ENCODE data around the gene KRT82. TPM values are rescaled to one million over a fixed set of nuclear protein-coding genes. Genes with fewer than 3 reads are reported as not detected.

KRT82 gene
- total and polyA plus RNA-seq, 4 experiments from 2014 or later = not detected

DNA sequence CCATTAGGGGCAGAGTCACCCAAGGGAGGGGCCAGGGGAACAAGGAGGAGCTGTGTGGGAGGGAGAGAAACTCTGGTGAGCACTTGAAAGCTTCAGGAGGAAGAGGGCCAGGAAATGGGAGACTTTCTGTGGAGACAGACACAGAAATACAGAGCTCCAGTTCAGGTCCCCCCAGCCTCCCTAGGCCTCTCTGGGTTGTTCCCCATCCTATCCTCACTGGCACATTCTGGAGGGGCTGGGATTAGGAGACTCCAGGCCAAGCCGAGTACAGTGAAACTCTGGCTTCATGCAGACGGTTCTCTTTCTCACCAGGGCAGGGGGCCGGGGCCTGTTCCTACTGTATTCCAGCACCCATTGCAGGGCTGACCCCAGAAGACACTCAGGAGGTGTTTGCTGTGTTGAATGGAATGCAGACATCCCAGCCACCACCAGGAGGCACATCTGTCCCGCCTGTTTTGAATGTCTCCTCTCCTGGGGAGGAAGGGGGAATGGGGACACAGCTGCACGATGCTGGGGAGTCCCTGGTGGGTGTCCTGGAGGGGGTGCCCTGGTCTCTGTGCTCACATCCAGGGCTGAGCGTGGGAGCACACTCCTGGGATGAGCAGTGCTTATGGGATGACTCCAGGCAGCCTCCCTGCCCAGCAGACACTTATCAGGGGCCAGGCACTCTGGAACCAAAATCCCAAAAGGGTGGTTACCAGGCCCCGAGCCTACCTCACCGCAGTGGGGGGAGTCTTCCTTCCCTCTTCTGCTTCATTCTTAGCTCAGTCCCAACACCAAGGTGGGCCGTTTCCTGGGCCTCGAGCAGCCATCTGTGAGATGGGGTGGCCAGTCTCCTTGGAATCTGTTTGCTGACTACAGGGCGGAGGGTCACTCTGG is 15.2 kb downstream of the KRT82 start:
- no peak overlapping the region for H3K4me3 Mint-ChIP-seq
- no peak for DNase-seq
- intact Hi-C loops (cut with micrococcal nuclease) = no loop called here
- ChIA-PET POLR2A (ENCODE audit: partially characterized antibody) (no interaction called here), CTCF (ENCODE audit: partially characterized antibody) (interaction anchor here (0.9 to 1.3 kb wide), 2 partner anchors 480 to 489 kb away, joined by 3 read pairs; no protein-coding TSS in a partner anchor)
- Histone ChIP-seq H3K4me3 (ENCODE audit: low read length in 2 of 2) (no peak overlapping the region), H3K36me3 (ENCODE audit: insufficient read depth, low read length) (no peaks in the 10 kb centered on the region), H3K27me3 (ENCODE audit: insufficient read depth, low read length) (no peaks in the 10 kb centered on the region), H3K9me3 (ENCODE audit: control insufficient read depth in 1 of 2, low read length in 2 of 2) (no peaks in the 10 kb centered on the region), H3K4me1 (ENCODE audit: insufficient read depth, low read length) (no peaks in the 10 kb centered on the region), H3K27ac (ENCODE audit: low read depth, low read length) (no peak overlapping the region)
- H3K27me3 Mint-ChIP-seq = peaks cover 1 to 9% of the 10 kb centered on the region in 2 donors
- H3K9me3 Mint-ChIP-seq = no peaks in the 10 kb centered on the region
- H3K36me3 Mint-ChIP-seq = no peaks in the 10 kb centered on the region
- no peak overlapping the region for H3K27ac Mint-ChIP-seq
- H3K4me1 Mint-ChIP-seq = no peaks in the 10 kb centered on the region

DNA sequence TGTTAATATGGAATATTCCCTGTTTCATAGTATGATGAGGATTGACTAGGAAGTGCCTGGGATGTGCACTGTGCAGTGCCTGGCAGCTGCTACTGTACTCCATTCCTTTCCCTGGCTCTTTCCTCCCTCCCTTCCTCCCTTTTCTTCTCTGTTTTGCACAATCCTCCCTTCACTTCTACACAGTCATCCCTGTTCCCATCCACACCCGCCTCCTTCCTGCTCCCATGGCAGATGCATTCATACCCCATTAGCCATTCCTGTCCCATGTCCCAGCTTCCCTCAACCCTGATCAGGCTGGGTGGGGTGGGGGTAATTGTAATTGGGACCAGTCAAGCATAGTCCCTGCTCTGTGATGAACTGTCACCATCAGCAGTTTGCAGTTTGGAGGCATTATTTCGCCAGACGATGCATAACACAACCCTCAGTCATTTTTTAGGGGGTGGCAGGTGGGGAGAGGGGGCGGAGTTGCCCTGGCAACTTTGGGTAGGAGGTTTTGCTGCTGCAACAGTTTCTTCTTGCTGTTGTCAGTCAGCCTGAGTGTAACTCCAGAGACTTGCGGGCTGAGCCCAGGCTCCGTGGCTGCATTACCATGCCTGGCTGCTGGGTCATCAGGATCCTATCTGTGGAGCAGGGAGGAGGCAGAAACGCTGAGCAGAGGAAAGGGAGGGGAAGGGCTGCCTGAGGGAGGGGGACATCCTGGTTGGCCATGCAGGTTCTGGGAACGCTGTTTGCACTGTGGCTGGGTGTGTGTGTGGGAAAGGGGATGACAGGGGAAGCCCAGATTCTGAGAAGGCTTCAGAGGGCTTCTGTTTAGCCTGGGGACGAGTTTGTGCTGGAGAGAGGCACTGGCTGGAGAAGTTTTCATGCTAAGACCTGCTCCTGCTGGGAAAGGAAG is 16.6 kb downstream of the KRT82 start:
- no peaks in the 10 kb centered on the region for H3K36me3 ChIP-seq (ENCODE audit: insufficient read depth, low read length)
- peaks cover 1 to 9% of the 10 kb centered on the region in 2 donors for H3K27me3 Mint-ChIP-seq
- H3K9me3 ChIP-seq (ENCODE audit: control insufficient read depth in 1 of 2, low read length in 2 of 2) = no peaks in the 10 kb centered on the region
- H3K4me1 Mint-ChIP-seq = no peaks in the 10 kb centered on the region
- no peak for DNase-seq
- ChIA-PET POLR2A (ENCODE audit: partially characterized antibody) (no interaction called here), CTCF (ENCODE audit: partially characterized antibody) (no interaction called here)
- H3K27me3 ChIP-seq (ENCODE audit: insufficient read depth, low read length) = no peaks in the 10 kb centered on the region
- H3K4me3 Mint-ChIP-seq = no peak overlapping the region
- no peaks in the 10 kb centered on the region for H3K9me3 Mint-ChIP-seq
- no peak overlapping the region for H3K4me3 ChIP-seq (ENCODE audit: low read length in 2 of 2)
- H3K27ac Mint-ChIP-seq = no peak overlapping the region
- H3K36me3 Mint-ChIP-seq = no peaks in the 10 kb centered on the region
- no peaks in the 10 kb centered on the region for H3K4me1 ChIP-seq (ENCODE audit: insufficient read depth, low read length)
- intact Hi-C loops (cut with micrococcal nuclease) = no loop called here
- no peak overlapping the region for H3K27ac ChIP-seq (ENCODE audit: low read depth, low read length)

DNA sequence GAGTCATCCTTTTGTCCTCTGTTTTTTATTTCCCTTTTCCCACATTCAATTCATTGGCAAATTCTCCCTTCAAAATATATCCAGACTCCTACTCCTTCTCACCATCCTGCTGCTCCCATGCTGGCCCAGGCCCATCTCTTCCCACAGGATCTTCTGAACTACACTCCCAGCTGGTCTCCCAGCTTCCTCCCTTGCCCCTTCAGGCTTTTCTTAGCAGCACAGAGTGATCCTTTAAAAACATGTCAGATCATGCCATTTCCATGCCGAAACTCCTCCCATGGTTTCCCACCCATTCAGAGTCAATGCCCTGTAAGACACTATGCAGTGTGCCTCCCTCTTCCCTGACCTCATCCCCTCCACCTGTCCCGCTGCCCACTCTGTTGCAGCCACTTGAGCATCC is 18.3 kb downstream of the KRT82 start:
- H3K9me3 ChIP-seq (ENCODE audit: control insufficient read depth in 1 of 2, low read length in 2 of 2) = no peaks in the 10 kb centered on the region
- peaks cover 2% of the 10 kb centered on the region for H3K4me1 ChIP-seq (ENCODE audit: insufficient read depth, low read length)
- Mint-ChIP-seq H3K9me3 (no peaks in the 10 kb centered on the region), H3K36me3 (no peaks in the 10 kb centered on the region), H3K27ac (no peak overlapping the region), H3K4me1 (peaks cover 0 to 3% (median 2%) of the 10 kb centered on the region in 4 donors), H3K4me3 (no peak overlapping the region), H3K27me3 (peaks cover 4 to 6% of the 10 kb centered on the region in 2 donors)
- H3K27me3 ChIP-seq (ENCODE audit: insufficient read depth, low read length) = no peaks in the 10 kb centered on the region
- ChIA-PET POLR2A (ENCODE audit: partially characterized antibody) (no interaction called here), CTCF (ENCODE audit: partially characterized antibody) (interaction anchor here (1.1 kb wide), 1 partner anchor 483 kb away, joined by 3 read pairs; no protein-coding TSS in a partner anchor)
- DNase-seq = no peak
- intact Hi-C loops (cut with micrococcal nuclease) = no loop called here
- no peaks in the 10 kb centered on the region for H3K36me3 ChIP-seq (ENCODE audit: insufficient read depth, low read length)
- no peak overlapping the region for H3K27ac ChIP-seq (ENCODE audit: low read depth, low read length)
- H3K4me3 ChIP-seq (ENCODE audit: low read length in 2 of 2) = no peak overlapping the region

DNA sequence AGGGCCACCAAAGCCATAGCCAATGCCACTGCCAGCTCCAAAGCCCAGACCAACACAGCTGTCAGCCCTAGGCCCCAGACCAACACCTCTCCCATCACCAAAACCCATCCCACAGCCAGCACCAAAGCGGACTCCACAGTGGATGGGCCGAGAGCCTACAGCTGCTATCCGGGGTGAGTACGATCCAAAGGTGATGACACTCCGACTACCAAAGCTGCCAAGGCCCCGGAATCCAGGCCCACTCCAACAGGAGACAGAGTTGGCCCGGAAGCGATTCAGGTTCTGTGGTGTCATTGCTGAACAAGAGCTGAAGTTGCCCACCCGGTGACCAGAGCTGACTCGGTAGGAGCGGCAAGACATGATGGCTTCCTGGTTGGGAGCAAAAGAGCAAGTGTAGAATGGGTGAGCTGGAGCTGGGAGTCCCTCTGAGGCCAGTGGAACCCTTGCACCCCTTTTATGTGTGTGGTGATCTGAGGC is 20.9 kb downstream of the KRT82 start, which contains the start of gene KRT84:
Gene KRT84 (minus strand): TSS at position 427 of the 477 bp plus-strand sequence. CDS start 67 bp downstream, at position 360.
- peaks cover 4 to 5% of the 10 kb centered on the region in 2 donors for H3K27me3 Mint-ChIP-seq
- no peak within 1 kb of the TSS for H3K4me3 Mint-ChIP-seq
- Histone ChIP-seq H3K4me1 (ENCODE audit: insufficient read depth, low read length) (peaks cover 6% of the 10 kb centered on the region), H3K9me3 (ENCODE audit: control insufficient read depth in 1 of 2, low read length in 2 of 2) (no peaks in the 10 kb centered on the region), H3K36me3 (ENCODE audit: insufficient read depth, low read length) (no peaks in the 10 kb centered on the region), H3K27ac (ENCODE audit: low read depth, low read length) (no peak within 1 kb of the TSS), H3K4me3 (ENCODE audit: low read length in 2 of 2) (no peak within 1 kb of the TSS), H3K27me3 (ENCODE audit: insufficient read depth, low read length) (no peaks in the 10 kb centered on the region)
- CTCF ChIA-PET (ENCODE audit: partially characterized antibody) = interaction anchor here (1.0 to 1.6 kb wide), 3 partner anchors 10 to 57 kb away, joined by 3 to 7 read pairs (median 3); no protein-coding TSS in a partner anchor
- no peaks in the 10 kb centered on the region for H3K36me3 Mint-ChIP-seq
- intact Hi-C loops (cut with micrococcal nuclease) = no loop called here
- H3K4me1 Mint-ChIP-seq = peaks cover 0 to 6% (median 5%) of the 10 kb centered on the region in 4 donors
- H3K9me3 Mint-ChIP-seq = peaks cover 0 to 2% (median 0%) of the 10 kb centered on the region in 8 donors
- H3K27ac Mint-ChIP-seq = no peak within 1 kb of the TSS
- POLR2A ChIA-PET (ENCODE audit: partially characterized antibody) = no interaction called here
- DNase-seq = no peak

DNA sequence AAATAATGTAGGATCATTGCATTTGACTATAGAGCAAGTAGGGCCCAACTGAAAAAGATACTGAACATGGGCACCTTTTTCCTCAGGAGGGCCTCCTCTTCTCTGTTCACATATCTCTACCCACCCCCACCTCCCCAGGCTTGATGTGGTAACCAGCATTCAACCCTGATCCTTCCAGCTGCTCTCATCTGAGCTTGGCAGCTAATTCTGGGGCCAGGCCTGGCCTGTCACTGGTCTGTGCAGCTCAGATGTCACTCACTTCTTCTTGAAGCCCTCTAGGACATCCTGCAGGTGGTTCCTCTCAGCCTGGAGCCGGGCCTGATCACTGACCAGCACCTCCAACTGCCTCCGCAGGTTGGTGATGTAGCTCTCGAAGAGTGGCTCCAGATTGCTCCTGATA is 22.8 kb downstream of the KRT82 start:
- Mint-ChIP-seq H3K4me1 (peaks cover 0 to 6% (median 5%) of the 10 kb centered on the region in 4 donors), H3K36me3 (no peaks in the 10 kb centered on the region), H3K27me3 (peaks cover 3 to 7% of the 10 kb centered on the region in 2 donors), H3K9me3 (peaks cover 0 to 2% (median 0%) of the 10 kb centered on the region in 8 donors), H3K27ac (no peak overlapping the region), H3K4me3 (no peak overlapping the region)
- DNase-seq = no peak
- no peak overlapping the region for H3K27ac ChIP-seq (ENCODE audit: low read depth, low read length)
- ChIA-PET CTCF (ENCODE audit: partially characterized antibody) (interaction anchor here (0.7 kb wide), 1 partner anchor 14 kb away, joined by 3 read pairs; no protein-coding TSS in a partner anchor), POLR2A (ENCODE audit: partially characterized antibody) (no interaction called here)
- no peaks in the 10 kb centered on the region for H3K27me3 ChIP-seq (ENCODE audit: insufficient read depth, low read length)
- H3K9me3 ChIP-seq (ENCODE audit: control insufficient read depth in 1 of 2, low read length in 2 of 2) = no peaks in the 10 kb centered on the region
- H3K4me1 ChIP-seq (ENCODE audit: insufficient read depth, low read length) = peaks cover 6% of the 10 kb centered on the region
- intact Hi-C loops (cut with micrococcal nuclease) = no loop called here
- H3K4me3 ChIP-seq (ENCODE audit: low read length in 2 of 2) = no peak overlapping the region
- no peaks in the 10 kb centered on the region for H3K36me3 ChIP-seq (ENCODE audit: insufficient read depth, low read length)

DNA sequence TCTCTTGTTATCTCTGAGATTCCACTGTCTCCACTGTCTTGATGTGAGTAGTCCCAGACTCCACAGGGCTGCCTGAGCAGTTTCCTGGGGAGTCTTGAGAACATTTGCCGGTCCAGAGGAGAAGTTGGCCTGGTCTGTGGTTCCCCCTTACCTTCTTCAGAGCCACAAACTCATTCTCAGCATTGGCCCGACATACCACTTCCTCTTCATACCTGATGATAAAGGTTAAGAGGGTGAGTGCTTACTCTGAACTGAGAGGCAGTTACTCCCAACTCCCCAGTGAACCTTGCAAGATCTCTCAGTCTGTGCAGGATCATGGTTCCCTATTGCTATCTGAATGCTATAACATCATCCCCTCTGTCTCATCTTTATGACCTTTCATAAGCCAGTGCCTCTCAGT is 23.3 kb downstream of the KRT82 start:
- peak overlapping the region in 2 of 7 donors; percentile 31 to 44 for H3K27ac Mint-ChIP-seq
- peak overlapping the region in 1 of 8 donors; percentile 28 for H3K4me3 Mint-ChIP-seq

More for the DNA sequence above, 23.3 kb downstream of the KRT82 start:
- H3K9me3 Mint-ChIP-seq = peaks cover 0 to 2% (median 0%) of the 10 kb centered on the region in 8 donors
- DNase-seq = no peak
- Histone ChIP-seq H3K27me3 (ENCODE audit: insufficient read depth, low read length) (no peaks in the 10 kb centered on the region), H3K36me3 (ENCODE audit: insufficient read depth, low read length) (no peaks in the 10 kb centered on the region), H3K4me1 (ENCODE audit: insufficient read depth, low read length) (peaks cover 6% of the 10 kb centered on the region), H3K9me3 (ENCODE audit: control insufficient read depth in 1 of 2, low read length in 2 of 2) (no peaks in the 10 kb centered on the region), H3K4me3 (ENCODE audit: low read length in 2 of 2) (no peak overlapping the region), H3K27ac (ENCODE audit: low read depth, low read length) (no peak overlapping the region)
- peaks cover 0 to 6% (median 5%) of the 10 kb centered on the region in 4 donors for H3K4me1 Mint-ChIP-seq
- intact Hi-C loops (cut with micrococcal nuclease) = no loop called here
- ChIA-PET POLR2A (ENCODE audit: partially characterized antibody) (no interaction called here), CTCF (ENCODE audit: partially characterized antibody) (interaction anchor here (0.7 kb wide), 1 partner anchor 13 kb away, joined by 3 read pairs; no protein-coding TSS in a partner anchor)
- peaks cover 3 to 7% of the 10 kb centered on the region in 2 donors for H3K27me3 Mint-ChIP-seq
- H3K36me3 Mint-ChIP-seq = no peaks in the 10 kb centered on the region

Measured in CD4-positive, alpha-beta memory T cell (primary cell).